A673 (cell line): ENCODE data around the gene TRRAP.

Experiments used
- EZH2 ChIP-seq: fragments of 200-600 bp; sonication (generic); IDR thresholded peaks from 2 replicates; pipeline ENCODE4 v1.6.1; 2017; ENCODE audit warnings: borderline replicate concordance, low read depth, mild to moderate bottlenecking, mixed read lengths, antibody characterized with exemption, low read length; ENCODE audit not compliant: poor library complexity, severe bottlenecking
- TF ChIP-seq, protein P1 (sequence below): fragments of 300-800, 200-600 bp; sonication (generic); conservative IDR thresholded peaks from 2 replicates; pipeline ENCODE4 v1.5.1; 2017; ENCODE audit warnings: low read depth, mild to moderate bottlenecking, antibody characterized with exemption, low read length, moderate library complexity, mixed read lengths

DNA sequence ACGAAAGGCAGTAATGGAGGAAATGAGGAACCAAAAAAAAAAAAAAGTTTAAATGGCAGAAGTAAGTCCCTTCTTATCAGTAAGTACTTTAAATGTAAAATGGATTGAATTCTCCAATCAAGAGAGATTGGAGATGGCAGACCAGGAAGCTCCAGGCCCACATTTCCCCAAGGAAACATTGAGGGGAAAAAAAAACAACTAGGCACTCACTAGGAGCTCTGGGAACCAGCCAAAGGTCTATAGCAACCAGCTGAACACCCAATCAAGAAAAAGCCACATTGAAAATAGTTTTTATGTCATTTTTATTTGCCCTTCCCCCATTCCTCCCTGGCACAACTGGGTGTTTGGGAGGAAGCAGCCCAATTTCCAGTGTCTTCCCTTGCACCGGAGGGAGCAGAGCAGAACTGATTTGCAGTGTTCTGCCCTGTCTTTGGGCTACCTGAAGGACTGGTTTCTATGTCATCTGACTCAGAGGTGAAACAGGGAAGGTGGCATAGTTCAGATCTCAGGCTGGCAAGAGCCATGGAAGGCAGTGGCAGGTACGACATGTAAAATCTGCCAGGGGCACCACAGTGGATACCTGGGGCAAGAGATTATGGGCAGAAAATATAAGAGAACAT lies 143.7 kb downstream of the TRRAP start:
- TF ChIP-seq, protein P1, sequence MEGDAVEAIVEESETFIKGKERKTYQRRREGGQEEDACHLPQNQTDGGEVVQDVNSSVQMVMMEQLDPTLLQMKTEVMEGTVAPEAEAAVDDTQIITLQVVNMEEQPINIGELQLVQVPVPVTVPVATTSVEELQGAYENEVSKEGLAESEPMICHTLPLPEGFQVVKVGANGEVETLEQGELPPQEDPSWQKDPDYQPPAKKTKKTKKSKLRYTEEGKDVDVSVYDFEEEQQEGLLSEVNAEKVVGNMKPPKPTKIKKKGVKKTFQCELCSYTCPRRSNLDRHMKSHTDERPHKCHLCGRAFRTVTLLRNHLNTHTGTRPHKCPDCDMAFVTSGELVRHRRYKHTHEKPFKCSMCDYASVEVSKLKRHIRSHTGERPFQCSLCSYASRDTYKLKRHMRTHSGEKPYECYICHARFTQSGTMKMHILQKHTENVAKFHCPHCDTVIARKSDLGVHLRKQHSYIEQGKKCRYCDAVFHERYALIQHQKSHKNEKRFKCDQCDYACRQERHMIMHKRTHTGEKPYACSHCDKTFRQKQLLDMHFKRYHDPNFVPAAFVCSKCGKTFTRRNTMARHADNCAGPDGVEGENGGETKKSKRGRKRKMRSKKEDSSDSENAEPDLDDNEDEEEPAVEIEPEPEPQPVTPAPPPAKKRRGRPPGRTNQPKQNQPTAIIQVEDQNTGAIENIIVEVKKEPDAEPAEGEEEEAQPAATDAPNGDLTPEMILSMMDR = no peak
- no peak for TF ChIP-seq EZH2
